ENCODE measurements around the gene DSCAM.
"Not testable (repeated sequence)": the region's sequence is repeated elsewhere in the genome, so short reads cannot be mapped to it uniquely, and the experiment has no call there.

DSCAM gene

GRCh38 chr21:40846587-40847411 lies at the start of gene DSCAM:
TSS of gene DSCAM (minus strand) at chr21:40847158. CDS start at chr21:40846661, 497 bp downstream.
- no peak for DNase-seq (ENCODE audit: low read depth)

GRCh38 chr21:40895697-40896096 lies 48.7 kb upstream of the DSCAM start:
- not testable (repeated sequence) for DNase-seq (ENCODE audit: low read depth)

DNA sequence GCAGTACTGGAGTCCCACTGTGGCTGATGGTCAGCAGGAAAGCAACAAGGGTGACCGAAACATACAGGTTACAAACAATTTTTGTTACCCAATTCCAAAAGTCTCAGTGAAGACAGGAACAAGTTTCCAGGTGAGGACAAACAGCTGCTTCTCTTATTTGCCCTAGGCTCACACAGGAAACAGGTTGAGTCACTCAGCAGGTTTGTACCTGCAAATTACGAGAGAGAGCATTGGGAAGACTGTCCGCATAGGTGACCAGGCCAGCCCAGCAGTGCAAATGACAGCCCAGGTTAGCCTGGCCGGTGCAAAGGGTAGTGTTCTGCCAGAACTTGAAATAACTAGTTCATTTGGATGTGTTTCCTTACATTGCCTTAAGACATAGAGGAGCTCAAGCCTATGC lies 40.0 kb upstream of the DSCAM start:
- no peak for DNase-seq (ENCODE audit: low read depth)

DNA sequence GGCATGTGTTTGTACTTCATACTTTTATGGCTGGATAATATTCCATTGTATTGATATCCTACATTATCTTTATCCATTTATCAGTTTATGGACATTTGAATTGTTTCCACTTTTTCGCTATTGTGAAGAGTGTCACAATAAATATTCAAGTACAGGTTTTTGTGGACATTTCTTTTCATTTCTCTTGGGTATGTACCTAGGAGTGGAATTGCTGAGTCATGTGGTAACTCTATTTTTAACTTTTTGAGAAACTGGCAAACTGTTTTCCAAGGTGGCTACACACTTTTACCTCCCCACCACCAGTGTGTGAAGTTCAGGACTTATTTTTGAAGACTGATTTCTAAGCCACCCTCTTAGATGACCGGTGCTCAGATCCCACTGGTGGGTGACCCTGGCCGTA lies 39.0 kb upstream of the DSCAM start:
- no peak for DNase-seq (ENCODE audit: low read depth)

DNA sequence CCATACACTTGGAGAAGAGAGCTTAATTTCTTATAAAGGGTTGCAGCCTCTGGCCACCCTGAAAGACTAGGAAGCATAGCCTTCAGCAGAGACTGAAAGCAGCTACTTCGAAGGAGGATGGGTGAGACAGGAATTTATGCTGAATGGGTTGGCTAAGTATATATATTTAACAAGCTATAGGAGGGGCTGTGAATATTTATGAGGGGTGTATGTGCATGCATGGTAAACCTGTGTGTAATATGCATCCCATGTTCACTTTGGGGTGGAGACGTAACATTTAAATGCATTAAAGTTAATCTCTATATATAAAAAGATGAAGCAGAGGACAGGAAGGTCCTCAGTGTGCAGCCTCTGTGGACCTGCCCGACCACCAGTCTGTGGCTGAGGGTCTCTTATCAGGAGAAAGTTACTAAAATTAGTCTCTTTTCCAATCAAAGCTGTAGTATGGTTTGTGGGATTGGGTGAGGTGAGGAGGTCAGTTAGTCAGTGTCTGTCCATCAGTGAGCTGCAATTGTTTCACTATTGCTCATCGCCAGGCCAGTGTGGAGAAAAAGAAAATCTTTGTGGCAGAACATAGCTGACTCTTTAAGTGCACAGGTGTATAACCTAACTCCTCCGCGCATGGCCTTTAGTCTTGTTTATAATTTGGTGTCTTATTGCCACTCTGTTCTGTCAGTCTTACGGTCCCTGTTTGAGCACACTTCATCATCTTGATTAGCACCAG lies 35.4 kb upstream of the DSCAM start:
- no peak for DNase-seq (ENCODE audit: low read depth)

GRCh38 chr21:40881767-40882166 lies 34.8 kb upstream of the DSCAM start:
- no peak for DNase-seq (ENCODE audit: low read depth)

DNA sequence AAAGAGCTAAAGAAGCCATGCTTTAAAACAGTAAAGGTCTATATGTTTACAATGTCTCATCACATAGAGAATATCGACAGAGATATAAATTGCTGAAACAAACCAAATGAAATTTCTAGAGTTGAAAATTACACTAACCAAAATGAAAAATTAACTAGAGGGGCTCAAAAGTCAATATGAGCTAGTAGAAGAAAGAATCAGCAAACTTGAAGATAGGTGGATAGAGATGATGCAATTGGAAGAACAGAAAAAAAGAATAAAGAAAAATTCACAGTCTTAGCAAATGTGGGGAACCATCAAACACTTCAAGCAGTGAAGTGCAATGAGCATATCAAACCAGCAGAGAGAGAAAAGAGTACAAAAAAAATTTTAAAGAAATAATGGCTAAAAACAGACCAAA lies 24.1 kb upstream of the DSCAM start:
- no peak for DNase-seq (ENCODE audit: low read depth)

- no peak for DNase-seq (ENCODE audit: low read depth)
These were observed 16.9 kb upstream of the DSCAM start for GRCh38 chr21:40863839-40864238.

DNA sequence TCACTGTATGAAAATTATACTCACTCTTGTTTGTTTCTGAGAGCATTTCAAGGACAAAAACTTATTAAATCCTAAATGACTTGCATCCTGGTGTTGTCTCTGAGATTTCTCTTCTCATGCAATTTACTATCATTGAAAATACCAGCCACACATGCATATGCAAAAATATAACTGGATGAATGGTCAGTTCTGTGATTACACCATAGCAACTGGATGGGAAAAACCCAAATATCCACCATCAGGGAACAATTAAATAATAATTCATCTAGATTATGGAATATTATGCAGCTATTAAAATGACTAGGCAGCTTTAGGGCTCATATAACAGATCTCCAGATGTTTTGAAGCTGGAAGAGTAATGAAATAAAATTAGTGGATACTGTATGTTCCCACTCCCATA lies 11.6 kb upstream of the DSCAM start:
- no peak for DNase-seq (ENCODE audit: low read depth)

- DNase-seq (ENCODE audit: low read depth), result no peak
These were observed 7.2 kb upstream of the DSCAM start for GRCh38 chr21:40853956-40854688.

DNA sequence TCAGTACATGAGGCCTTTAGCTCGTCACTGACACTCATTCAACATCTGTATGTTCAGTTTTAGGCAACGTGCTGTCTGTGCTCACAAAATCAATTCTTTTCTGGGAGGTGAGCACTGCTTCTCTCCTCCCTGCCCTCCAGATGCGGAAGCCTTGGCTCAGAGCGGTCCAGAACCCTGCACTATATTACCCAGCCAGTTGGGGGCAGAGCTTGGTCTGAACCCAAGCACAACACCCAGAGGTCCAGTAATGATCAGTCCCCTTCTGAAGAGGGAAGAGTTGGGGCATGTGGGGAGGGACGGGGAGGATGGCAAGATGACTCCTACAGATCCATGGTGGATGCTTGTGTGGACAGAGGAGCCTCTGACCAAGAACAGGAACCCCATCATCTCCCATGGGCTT lies 5.6 kb upstream of the DSCAM start:
- no peak for DNase-seq (ENCODE audit: low read depth)

DNA sequence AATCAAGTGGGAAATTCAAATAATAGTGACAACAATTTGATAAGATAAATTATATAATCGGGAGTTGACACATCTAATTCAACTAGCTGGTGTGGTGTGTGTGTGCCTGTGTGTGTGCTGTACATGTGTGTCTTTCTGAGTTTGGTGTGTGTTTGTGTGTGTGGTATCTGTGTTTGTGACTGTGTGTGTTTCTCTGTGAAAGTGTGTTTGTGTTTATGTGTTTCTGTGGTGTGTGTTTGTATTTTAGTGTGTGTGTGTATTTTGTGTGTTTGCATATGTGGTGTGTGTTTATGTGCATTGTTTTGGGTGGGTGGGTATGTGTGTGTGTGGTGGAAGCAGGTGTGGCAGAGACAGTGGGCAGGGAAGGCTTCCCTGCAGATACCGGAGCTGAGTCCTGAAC lies 4.8 kb upstream of the DSCAM start:
- no peak for DNase-seq (ENCODE audit: low read depth)

DNA sequence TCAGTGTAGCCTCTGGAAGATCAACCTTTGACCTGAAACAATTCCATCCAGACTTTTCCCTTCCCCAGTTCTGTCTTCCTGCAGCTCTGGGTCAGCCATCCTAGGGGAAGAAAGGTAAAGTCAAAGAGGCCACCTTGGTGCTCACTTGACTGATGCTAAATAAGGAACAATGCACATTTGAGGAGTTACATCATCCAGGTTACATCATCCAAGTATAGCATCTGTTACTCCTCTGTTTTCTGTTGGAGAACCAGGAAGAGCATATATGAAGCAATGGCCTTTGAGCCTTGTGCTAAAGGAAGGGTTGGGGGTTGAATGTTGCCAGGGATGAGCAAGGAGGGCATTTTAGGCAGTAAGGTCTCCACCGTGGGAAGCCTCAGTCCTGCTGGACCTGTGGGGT lies 3.1 kb upstream of the DSCAM start:
- DNase-seq (ENCODE audit: low read depth), result no peak

GRCh38 chr21:40847951-40848350 lies 993 bp upstream of the DSCAM start:
- DNase-seq (ENCODE audit: low read depth), result no peak

- DNase-seq (ENCODE audit: low read depth), result no peak
These were observed 855 bp downstream of the DSCAM start for GRCh38 chr21:40846103-40846502.

DNA sequence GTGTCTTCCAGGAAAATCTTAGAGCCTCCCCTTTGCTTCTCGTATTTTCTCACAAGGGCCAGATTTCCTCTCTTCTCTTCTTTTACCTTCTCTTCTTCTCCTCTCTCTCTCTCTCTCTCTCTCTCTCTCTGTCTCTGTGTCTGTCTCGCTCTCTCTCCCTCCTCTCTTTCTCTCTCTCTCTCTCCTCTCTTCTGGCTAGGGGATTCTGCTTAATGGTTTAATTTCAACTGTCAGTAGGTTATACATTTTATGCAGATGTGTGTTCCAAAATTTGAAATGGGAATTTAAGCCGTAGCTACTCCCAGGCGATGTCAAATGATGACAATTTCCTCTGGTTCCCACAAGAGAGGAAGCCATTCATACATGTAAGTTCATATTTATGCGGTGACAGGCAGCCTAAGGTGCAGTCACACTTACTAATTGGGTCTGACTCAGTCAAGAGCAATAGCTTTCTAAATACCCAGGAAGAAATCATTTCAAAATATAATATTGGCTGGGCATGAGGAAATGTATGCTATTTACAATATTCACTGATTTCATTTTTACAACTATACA lies 1.4 kb downstream of the DSCAM start:
- no peak for DNase-seq (ENCODE audit: low read depth)

DNA sequence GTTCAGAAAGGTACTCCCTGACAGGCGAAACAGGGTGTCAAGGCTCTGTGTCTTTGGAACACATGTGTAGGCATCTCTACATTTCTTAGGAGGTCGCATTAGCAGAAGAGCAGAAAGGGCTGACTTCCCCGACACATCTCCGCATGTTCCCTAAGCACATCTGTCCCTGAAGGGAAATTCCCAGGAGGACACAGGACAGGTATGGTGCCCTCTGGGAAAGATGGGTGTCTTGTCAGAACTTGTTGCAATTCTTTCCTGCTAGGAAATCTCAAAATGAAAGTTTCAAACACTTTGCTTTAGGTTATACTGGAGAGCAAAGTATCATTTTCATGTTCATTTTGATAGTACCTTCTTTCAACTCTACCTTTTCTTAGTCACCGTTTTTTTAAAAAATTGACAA lies 2.0 kb downstream of the DSCAM start:
- no peak for DNase-seq (ENCODE audit: low read depth)

- DNase-seq (ENCODE audit: low read depth), result no peak
These were observed 4.8 kb downstream of the DSCAM start for GRCh38 chr21:40842197-40842552.

DNA sequence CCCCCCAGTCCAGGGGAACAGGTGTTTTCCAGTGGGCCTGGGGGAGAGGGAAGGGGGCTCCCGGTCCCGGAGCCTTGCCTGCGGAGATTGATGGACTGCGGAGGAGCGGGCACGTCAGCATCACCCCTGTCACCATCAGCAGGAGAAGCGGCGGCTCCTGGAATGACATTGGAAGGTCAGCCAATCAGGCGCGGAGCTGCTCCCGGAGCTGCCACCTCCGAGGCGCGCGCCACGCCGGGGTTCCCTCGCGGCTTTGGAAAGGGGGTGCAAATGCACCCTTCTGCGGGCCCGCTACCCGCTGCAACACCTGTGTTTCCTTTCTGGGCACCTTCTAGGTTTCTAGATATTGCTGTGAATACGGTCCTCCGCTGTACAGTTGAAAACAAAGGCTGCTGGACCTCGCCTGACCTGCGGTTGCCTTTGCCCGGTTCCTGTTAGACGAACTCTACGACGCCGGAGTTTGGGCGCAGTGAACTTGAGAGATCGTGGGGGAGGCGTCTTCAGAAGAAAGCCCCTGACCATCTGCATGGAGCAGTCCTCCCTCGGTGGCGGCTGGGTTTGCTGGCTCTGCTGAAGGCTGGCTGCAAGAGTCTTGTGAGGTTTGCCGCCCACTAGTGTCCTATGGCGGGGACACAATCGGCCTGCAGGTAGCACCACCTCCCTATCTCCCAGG lies 5.3 kb downstream of the DSCAM start:
- no peak for DNase-seq (ENCODE audit: low read depth)

DNA sequence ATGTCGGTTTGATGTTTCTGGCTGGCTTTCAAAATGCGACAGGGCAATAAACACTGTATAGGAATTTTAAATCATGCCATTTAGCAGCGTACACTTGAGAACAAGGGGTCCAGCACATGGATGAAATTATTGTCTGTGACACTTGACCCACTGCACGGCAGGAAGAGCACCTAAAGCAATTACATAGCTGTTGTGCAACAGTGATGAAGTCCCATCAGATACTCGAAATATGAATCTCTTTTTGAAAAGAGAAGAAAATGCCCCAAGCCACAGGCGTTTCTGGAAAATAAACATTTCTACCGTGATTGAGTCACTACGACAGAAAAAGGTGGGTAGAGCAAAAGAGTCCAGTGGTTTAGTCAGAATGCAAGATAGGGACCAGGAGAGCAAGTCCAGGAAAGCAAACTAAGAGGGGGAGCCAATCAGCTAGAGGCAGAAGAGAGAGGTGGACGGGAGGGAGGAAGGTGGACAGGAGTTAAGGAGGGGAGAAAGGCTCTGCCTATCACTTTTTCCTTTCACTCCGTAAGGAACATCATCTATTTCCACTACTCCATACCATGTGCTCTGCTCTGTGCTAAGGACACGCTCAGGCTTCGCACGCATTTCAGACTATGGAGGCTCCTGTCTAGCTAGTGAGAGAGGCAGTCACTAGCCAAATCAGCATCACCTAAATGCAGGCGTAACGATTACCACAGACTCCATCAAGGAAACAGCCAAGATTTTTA lies 6.4 kb downstream of the DSCAM start:
- DNase-seq (ENCODE audit: low read depth), result no peak

- no peak for DNase-seq (ENCODE audit: low read depth)
These were observed 7.4 kb downstream of the DSCAM start for GRCh38 chr21:40839521-40839920.

Measured in stimulated activated CD8-positive, alpha-beta memory T cell treated with anti-CD3 and anti-CD28 coated beads, Interleukin-7, amount 100 ng/mL, for 24 hours (primary cell).